ENCODE measurements around the gene CNTN5.

CNTN5 gene

DNA sequence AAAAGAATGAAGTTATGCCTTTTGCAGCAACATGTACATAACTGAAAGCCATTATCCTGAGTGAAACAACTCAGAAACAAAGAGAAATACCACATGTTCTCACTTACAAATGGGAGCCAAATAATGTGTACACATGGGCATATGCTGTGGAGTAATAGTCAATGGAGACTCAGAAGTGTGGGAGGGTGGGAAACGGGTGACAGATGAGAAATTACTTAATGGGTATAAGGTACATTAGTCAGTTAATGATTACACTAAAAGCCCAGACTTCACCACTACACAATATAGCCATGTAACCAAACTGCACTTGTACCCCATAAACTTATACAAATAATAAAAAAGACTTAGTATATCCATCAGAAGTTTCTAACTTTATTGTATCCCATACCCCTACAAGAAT is 992.3 kb downstream of the CNTN5 start:
- no peak for DNase-seq (ENCODE audit: low read depth in 4 of 4, low spot score in 1 of 4)

DNA sequence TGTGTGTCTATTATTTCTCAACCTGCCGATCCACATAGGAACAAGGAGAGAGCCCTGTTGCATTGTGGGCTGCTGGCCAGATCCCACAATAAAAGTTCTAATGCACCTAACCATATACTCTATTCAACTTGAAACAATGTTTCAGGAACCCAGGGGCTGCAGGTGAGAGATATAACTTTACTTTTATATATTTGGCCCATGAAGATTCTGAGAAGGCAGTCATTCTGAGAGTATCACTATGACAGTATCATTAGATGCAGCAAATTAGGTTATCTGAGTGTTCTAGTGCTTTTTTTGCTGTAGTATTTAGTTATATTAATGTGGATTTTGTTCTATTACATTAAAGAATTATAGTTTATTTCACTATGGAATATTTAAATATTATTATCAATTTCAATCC is 1011.2 kb downstream of the CNTN5 start:
- no peak for DNase-seq (ENCODE audit: low read depth in 4 of 4, low spot score in 1 of 4)

DNA sequence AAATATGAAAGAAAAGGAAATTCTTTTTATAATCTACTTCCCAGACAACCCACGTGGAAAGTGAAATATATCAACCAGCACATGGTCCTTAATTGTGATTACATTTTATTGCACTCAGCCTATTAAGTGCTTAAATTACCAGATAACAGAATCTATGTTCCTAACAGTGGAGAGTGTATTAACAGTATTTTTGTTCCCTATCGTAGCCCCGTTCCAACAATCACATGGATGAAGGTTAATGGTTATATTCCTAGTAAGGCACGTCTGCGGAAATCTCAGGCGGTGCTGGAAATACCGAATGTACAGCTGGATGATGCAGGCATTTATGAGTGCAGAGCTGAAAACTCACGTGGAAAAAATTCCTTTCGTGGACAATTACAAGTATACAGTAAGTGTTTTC is 1040.3 kb downstream of the CNTN5 start:
- DNase-seq (ENCODE audit: low read depth in 4 of 4, low spot score in 1 of 4): no peak

DNA sequence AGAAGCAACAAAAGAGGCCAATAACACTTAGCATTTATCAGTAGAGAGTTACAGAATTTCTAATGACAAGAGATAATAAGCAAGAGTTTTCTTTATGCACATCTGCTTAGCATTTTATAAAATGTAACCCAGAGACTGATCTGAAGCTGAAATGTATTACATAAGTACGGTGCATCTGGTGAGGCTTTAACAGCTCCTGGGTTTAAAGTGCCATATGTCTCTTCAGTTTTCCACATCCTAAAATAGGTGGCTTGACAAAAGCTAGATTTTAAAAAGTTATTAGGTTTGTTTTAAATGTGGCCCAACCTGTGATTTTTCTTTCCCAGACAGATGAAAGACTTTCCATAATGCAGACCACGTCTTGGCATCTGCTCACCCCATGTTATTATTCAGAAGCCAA is 1045.7 kb downstream of the CNTN5 start:
- DNase-seq (ENCODE audit: low read depth in 4 of 4, low spot score in 1 of 4): no peak

DNA sequence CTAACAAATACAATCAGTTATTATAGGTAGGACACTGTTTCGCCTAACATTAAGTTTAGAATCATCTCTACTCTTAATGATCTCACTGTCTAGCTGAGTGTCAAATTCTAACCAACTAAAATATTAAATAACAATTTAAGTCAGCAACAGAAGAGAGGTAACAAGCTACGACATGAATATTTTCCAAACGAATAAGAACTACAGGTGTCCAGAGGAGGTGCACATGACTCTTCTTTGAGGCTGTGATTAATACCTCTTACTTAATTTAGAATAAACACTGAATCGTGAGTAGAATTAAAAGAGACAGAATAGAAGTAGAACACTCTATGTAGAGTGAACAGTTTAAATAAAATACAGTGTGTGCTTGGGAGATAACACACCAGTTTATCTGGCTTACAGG is 1047.4 kb downstream of the CNTN5 start:
- DNase-seq (ENCODE audit: low read depth in 4 of 4, low spot score in 1 of 4): no peak

DNA sequence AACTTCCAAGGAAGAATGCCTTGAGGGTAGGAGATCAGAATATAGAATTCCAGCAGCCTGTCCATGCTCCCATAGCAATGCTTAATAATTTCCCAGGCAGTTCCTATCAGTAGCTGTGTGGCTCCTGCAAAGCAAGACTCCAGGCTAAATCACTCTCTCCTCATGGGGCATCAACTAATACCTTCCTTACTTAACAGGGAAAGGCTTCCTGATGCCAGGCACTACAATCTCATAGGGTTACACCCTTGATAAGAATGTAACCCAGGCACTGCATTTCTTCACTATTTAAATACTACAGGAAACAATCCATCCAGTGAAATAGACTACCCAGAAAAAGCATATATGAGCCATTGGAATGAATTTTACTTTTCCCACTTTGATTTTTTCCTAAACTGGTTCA is 1051.4 kb downstream of the CNTN5 start:
- DNase-seq (ENCODE audit: low read depth in 4 of 4, low spot score in 1 of 4): no peak

DNA sequence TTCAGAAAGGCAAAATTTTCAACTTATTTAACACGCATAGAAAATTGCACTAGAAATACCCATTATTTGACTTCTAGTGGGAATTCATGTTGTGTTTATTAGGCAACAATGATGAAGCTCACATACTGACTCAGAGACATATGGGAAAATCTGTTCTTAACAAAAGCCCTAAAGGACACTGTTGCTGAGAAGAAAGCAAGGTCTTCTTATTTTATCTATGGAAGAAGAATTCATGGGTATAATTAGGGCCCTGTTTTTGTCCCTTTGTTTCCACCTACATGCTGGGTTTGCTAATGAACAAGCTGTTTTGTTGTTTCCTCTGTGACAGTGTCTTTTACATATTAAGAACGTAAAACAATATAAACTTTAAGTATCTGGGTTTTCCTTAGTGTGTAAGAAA is 1059.6 kb downstream of the CNTN5 start:
- DNase-seq (ENCODE audit: low read depth in 4 of 4, low spot score in 1 of 4): no peak

DNA sequence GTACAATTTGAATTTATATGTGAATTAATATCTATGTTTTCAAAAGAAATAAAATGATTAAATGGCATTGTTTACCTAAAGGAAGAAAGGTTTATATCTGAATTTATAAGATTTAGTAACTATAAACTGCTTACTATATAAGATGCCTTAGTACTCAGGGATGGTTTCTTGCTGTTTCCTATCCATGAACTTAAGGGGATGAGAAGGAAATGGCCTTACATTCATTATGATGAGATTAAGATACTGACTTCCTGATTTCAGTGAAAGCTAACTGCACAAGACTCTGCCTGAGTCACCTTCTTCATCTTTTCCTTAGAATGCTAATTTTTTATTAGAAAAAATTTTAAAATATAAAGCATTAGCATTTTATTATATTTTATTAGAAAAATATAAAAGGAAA is 1060.1 kb downstream of the CNTN5 start:
- DNase-seq (ENCODE audit: low read depth in 4 of 4, low spot score in 1 of 4): no peak

DNA sequence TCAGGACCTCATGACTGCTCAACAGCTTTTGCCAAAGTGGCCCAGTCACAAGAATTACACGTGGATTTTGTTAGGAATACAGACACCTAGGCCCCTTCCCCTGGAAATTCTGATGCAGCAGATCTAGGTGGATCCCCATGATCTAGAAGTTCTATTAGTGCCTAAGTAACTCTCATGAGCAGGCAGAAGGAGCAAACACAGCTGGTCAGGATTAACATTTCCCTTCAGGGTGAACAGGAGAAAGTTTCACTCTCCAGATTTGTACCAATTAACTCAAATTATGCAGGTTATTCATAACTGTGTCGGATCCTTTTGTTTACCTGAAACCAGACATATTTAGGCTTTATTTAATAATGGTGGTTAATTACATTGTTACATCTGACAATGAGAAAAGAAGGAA is 1072.9 kb downstream of the CNTN5 start:
- DNase-seq (ENCODE audit: low read depth in 4 of 4, low spot score in 1 of 4): no peak

DNA sequence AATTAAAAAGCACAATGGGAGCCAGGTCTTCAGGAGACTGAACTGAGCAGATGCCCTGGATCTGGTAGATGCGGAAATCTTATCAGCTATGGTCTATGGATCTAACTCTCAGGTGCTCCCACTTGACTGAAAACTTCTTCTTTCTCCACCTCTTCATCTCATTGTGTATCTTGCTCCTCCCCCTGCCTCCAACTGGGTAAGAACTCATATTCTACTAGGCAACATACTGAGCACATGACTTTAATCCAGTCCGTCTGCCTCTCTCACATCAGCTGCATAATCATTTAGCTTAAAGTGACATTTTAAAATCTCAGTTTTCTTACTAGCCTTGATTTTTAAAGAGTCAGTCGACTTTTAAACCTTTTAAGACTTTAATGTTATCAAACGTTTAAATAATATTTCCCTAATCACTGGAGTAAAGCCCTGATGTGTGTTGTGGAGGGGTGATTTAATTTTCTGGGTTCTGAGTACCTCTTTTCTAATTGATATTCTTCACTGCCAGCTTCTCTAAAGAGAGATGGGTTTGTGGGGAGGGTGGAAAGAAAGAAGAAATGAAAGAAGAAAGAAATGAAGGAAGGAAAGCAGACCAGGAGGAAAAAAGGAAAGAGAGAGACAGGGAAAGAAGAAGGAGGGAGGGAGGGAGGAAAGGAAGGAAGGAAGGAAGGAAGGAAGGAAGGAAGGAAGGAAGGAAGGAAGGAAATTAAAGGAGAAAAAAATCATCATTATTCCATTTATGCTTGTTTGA is 1073.5 kb downstream of the CNTN5 start:
- no peak for DNase-seq (ENCODE audit: low read depth in 4 of 4, low spot score in 1 of 4)

DNA sequence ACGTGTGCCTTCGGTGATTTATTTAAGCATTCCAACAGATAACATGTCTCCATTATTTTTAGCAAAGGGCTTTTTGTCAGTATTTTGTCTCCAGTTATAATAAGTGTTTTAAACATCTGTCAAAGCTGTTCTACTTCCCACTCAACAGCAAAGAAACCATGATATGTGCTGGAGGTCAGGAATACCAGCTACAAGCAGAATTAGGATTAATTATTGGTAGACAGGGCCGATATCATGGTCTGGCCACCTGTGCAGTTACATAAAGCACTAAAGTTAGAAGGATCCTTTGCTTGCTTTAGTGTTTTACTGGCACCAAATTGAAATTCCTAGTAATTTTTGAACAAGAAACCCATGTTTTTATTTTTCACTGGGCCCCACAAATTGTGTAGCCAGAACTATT is 1075.1 kb downstream of the CNTN5 start:
- no peak for DNase-seq (ENCODE audit: low read depth in 4 of 4, low spot score in 1 of 4)

DNA sequence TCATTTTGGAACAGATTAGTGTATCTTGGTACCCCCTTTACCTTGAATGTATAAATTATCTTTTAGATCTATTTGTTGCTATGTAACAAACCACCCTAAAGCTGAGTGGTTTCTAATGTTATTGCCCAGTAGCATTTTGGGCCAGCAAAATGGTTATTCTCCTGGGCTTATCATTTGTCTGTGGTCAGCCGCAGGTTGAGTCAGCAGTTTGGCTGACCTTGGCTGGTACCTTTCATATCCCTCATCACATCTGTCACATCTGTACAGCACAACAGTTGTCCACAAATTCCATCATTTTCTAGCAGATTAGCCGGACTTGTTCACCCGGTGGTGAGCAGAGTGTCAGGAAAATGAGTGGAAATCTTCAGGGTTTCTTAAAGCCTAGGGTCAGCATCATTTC is 1077.8 kb downstream of the CNTN5 start:
- no peak for DNase-seq (ENCODE audit: low read depth in 4 of 4, low spot score in 1 of 4)

DNA sequence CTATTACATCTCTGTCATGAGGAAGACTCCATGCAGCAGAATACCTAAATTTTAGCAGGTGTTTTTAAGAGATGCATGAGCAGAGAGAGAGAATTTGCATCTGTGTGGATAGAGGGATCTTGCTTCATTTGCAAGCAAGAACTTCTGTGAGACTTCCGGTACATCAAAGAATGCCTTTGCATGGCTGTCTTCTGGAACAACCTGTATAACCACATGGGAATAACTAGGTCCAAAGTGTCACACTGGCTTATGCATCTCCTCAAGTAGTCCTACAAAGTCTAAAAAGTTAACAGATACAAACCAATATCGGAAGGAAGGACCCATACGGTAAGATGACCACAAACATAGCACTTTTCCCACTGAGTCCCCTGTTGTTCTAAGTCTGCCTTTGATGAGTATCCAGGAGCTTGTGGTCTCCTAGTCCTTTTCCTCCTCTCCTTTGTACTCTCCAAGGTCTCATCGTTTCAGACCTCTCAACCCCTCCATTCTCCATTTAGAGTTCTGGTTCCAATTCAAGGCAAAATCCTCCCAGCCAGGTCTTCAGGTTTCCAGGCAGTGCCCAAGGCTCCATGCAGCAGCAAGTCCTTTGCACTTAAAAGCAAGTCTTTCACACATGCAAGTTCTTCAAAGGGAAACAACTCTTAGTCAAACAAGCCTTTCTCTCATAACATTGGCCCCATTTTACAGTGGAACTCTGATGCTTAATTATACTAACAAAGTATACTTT is 1084.7 kb downstream of the CNTN5 start:
- DNase-seq (ENCODE audit: low read depth in 4 of 4, low spot score in 1 of 4): no peak

DNA sequence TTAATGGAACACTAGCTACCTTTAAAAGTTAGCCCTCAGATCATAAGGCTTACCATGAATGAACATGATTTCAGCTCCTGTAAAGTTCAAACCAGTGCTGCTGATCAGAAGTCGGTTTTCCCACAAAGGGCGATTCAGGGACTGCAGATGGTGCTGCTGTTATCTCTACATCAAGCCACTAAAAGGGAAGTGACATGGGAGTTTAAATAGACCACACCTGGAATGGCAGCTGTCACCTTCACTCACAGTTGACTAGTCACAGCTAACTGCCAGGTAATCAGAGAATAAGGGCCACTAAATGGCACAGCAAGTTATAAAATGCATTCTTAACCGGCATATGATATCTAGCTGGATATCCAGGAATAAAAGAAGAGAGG is 1085.2 kb downstream of the CNTN5 start:
- DNase-seq (ENCODE audit: low read depth in 4 of 4, low spot score in 1 of 4): no peak

DNA sequence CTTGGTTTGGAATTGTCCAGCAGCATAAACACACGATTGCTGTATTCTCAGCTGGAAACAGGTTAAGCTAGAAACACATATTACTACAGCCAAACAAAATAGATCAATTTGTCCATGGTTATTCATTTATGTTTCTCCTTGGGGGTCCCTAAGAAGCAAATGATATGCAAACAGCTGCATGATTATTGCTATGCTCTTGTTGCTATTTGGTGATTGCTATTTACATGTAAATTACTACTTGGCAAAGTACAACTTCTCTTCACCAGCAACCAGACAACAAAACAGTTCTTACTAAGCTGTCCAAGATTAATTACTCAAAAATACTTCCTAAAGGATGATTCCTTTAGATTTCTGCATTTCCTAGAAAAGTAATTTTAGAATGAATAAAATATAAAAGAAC is 1098.4 kb downstream of the CNTN5 start:
- DNase-seq (ENCODE audit: low read depth in 4 of 4, low spot score in 1 of 4): no peak

DNA sequence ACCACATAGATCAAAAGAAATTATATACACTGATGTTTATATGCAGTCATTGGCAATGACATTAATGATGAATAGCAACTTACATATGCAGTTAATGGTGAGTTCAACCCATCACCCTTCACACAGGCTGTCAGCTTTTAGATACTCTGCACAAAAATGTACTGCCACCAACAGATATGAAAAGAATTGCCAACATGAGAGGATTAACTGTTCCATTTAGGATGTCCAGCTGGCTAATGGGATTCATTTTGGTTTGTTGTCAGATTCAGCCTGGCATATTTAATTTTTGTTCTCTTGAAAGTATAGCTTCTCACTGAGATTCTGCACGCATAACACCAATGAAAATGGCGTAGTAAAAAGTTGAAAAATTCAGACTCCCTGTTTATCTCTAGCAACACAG is 1112.4 kb downstream of the CNTN5 start:
- no peak for DNase-seq (ENCODE audit: low read depth in 4 of 4, low spot score in 1 of 4)

DNA sequence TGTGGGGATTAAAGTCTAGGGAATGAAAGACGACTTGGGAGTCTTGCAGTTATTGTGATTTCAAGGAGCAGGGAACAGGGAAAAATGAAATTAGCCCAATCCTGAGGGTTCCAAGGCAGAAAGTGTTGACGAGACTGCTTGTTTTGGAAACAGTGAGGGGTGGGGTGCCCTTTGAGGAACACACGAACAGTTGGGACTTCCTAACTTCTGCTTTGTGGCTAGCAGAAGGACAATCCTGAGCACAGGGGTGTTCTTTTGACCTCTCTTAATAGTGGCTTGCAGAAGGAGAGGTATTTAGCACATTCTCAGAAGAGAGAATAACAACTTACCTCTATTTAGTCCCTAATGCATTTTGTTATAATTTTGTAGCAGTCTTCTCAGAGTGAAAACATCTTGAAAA is 1120.5 kb downstream of the CNTN5 start:
- no peak for DNase-seq (ENCODE audit: low read depth in 4 of 4, low spot score in 1 of 4)

DNA sequence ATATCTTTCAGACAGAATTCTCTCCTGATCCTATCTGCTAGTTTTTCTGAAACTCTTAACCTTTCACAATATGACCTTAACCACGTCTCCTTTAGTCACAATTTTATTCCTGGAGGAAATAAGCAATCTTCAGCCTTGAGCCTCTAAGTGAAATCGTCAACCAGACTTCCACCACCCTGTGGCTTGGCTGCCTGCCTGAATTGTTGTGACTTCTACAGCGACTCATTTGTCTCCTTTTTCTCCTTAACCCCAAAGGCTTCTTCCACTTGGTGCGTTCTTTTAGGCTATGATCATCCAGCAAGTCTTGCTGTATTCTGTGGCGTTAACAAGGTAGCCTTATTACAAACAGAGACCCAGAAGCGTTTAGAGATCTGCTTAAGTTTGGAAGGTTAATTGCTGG is 1131.2 kb downstream of the CNTN5 start:
- DNase-seq (ENCODE audit: low read depth in 4 of 4, low spot score in 1 of 4): no peak

DNA sequence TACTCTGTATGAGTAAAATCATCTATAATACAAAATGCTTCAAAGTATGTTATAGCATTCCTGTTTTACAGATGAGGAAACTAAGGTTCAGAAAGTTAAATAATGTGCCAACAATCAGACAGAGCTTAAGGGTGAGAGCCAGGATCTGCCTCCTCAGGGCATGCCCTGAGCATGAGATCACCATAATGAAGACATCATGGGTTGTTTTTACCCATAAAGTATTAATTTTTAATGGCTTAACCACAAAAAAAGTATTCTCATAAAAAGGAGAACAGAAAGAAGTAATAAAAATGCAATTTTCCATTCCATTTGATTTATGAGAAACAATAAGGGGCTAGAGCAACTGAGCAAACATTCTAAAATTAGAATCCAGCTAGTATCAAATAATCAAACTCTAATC is 1132.0 kb downstream of the CNTN5 start:
- no peak for DNase-seq (ENCODE audit: low read depth in 4 of 4, low spot score in 1 of 4)

DNA sequence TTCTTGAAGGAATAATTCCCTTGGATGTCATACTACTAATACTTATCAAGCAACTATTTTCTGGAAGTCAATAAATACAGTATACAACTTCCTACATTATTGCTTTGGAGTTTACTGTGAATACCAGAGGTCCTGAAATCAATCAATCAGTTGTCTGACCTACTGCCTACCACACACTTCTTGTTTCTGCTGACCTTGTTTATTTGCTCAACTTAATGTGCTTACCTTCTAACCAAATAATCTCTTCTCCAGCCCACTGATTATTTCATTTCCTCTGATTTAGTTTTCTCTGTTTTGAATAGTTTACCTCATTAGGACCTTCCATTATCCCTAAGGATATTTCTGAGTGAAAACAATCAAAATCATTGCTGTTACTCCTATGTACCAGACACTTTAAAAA is 1142.7 kb downstream of the CNTN5 start:
- DNase-seq (ENCODE audit: low read depth in 4 of 4, low spot score in 1 of 4): no peak

DNA sequence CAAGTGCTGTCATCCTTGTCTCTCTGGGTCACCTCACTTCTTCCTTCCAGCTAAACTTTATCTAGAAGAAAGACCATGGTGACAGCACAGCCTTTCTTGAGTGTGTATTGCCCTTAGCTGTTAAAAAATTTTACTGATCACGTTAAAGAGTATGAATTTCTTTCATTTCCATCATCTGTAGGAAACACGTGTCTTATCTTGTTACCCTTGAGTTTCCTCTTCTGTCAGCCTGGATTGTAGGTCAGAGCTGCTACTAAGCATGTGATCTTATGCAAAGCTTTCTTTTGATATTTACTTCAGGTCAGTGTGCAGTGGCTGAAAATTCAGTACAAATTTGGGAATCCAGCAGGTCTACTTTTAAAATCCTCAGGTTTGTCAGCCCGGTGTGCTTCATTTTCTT is 1154.1 kb downstream of the CNTN5 start:
- no peak for DNase-seq (ENCODE audit: low read depth in 4 of 4, low spot score in 1 of 4)

DNA sequence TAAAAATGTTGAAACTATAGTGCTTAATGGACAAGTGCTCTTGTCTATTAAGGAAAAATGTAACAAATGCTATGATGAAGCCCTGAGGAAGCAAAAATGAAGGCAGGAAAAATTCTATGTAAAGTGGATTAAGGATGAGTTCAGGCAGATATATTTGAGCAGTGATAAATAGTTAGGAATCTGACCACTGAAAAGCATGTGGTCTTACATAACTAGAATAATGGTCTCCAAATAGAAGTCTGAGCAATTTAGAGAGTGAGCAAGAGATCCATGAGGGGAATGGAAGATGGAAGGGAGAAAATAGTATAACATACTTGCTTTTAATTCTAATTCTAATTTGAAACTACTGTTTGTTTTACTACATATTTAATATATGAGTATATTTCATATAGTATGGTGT is 1155.7 kb downstream of the CNTN5 start:
- no peak for DNase-seq (ENCODE audit: low read depth in 4 of 4, low spot score in 1 of 4)

DNA sequence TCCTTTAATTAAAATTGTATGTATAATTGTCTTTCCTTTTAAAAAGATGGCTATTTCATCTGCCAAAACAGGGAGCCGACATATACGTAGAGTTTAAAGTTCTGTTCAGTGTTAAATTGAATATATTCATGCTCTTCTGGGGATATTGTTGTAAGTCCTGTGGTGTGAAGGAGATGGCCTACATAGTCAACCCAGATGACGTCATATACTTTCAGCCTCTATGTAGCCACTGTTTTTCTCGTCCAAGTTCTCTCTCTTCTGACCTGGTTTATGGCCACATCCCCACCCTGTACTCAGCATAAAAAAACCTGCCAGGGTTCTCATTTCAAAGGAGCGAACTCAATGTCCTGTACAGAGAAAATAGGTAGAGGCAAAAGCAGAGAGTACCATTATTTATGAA is 1156.9 kb downstream of the CNTN5 start:
- DNase-seq (ENCODE audit: low read depth in 4 of 4, low spot score in 1 of 4): no peak

All from stimulated activated CD4-positive, alpha-beta T cell treated with anti-CD3 and anti-CD28 coated beads, Interleukin-1b, Interleukin-23, amount 100 ng/mL, for 24 hours (primary cell).